ENCODE data around the gene PRKAR1B. TPM values are rescaled to one million over a fixed set of nuclear protein-coding genes. Genes with fewer than 3 reads are reported as not detected.
"Not testable (repeated sequence)": the region's sequence is repeated elsewhere in the genome, so short reads cannot be mapped to it uniquely, and the experiment has no call there.

Gene PRKAR1B
- total RNA-seq, 1 experiment from 2014 or later, result 62.0 TPM

DNA sequence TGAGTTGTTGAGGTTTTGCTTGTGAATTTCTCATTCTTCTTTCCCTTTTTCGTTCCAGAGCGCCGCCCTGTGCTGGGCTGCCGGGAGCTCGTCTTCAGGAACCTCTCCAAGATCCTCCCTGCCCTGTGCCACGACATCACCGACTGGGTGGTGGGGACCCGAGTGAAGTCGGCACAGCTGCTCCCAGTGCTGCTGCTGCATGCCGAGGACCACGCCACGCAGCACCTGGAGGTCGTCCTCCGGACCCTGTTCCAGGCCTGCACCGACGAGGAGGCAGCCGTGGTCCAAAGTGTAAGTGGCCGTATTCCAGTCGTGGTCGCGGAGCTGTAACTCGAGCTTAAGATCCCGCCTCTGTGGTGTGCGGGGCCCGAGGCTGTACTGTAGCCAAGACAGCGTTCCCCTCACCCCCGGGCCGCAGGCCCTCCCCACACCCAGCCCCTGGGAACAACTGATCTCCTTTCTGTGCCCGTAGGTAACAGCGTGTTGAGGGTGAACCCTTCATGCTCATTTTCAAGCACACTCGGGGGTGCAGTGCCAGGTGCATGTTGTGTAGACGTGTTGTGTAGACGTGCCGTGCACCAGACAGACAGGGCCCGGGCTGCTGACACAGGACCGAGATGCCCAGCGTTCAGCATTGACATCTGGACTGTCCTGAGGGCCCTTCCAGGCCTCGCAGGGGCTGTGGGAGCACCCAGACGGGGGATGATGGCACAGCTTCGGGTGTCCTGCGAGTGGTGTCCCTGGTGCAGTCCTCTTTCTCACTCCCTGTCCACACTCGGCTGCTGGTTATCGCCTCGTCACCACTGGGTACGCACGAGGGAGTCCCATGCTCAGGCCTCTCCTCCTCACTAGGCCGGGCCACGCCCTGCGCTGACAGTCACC is 27.7 kb upstream of the PRKAR1B start:
- Histone ChIP-seq H3K36me3 (ENCODE audit: control insufficient read depth, insufficient read depth, low read length) (peaks cover 16% of the 10 kb centered on the region), H3K27ac (ENCODE audit: low read length) (no peak overlapping the region), H3K4me1 (ENCODE audit: control insufficient read depth, insufficient read depth, low read length) (no peaks in the 10 kb centered on the region), H3K4me3 (ENCODE audit: low read depth in 2 of 2, low read length in 2 of 2) (no peak overlapping the region), H3K9me3 (ENCODE audit: control insufficient read depth, insufficient read depth, low read depth, low read length) (no peaks in the 10 kb centered on the region), H3K27me3 (ENCODE audit: control insufficient read depth, insufficient read depth, low read length) (no peaks in the 10 kb centered on the region)
- in situ Hi-C loops (cut with HindIII; ENCODE audit: low pct_unique_long_range_greater_than_20kb, low sequenced_read_pairs), result no loop called here
- BruUV-seq (replicated peaks), result no TSS peak
- ATAC-seq, result no peak; the same call in 1 of the 2 replicates
- CTCF ChIA-PET, result no interaction called here
- POLR2A ChIA-PET, result no interaction called here
- TF ChIP-seq TCF7L2 (IDR thresholded peaks at IDR 0.05; ENCODE audit: low read depth, low read length) (no peak), POLR2AphosphoS5 (IDR thresholded peaks at IDR 0.05; ENCODE audit: low read depth, low read length) (no peak), CTCF (IDR thresholded peaks at IDR 0.05) (no peak), SIN3A (IDR thresholded peaks at IDR 0.05; ENCODE audit: borderline replicate concordance, insufficient read depth, low read depth, low read length) (no peak)
- TF ChIP-seq, protein P1, sequence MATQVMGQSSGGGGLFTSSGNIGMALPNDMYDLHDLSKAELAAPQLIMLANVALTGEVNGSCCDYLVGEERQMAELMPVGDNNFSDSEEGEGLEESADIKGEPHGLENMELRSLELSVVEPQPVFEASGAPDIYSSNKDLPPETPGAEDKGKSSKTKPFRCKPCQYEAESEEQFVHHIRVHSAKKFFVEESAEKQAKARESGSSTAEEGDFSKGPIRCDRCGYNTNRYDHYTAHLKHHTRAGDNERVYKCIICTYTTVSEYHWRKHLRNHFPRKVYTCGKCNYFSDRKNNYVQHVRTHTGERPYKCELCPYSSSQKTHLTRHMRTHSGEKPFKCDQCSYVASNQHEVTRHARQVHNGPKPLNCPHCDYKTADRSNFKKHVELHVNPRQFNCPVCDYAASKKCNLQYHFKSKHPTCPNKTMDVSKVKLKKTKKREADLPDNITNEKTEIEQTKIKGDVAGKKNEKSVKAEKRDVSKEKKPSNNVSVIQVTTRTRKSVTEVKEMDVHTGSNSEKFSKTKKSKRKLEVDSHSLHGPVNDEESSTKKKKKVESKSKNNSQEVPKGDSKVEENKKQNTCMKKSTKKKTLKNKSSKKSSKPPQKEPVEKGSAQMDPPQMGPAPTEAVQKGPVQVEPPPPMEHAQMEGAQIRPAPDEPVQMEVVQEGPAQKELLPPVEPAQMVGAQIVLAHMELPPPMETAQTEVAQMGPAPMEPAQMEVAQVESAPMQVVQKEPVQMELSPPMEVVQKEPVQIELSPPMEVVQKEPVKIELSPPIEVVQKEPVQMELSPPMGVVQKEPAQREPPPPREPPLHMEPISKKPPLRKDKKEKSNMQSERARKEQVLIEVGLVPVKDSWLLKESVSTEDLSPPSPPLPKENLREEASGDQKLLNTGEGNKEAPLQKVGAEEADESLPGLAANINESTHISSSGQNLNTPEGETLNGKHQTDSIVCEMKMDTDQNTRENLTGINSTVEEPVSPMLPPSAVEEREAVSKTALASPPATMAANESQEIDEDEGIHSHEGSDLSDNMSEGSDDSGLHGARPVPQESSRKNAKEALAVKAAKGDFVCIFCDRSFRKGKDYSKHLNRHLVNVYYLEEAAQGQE (IDR thresholded peaks at IDR 0.05; ENCODE audit: insufficient read depth in 1 of 2, low read depth in 2 of 2, low read length in 1 of 2), result no peak
- no peak for DNase-seq (ENCODE audit: low read depth, low spot score)
- intact Hi-C loops (cut with micrococcal nuclease; ENCODE audit: unreplicated experiment), result no loop called here

GRCh38 chr7:753190-753589 is 26.1 kb upstream of the PRKAR1B start:
- no peak for TF ChIP-seq SIN3A (IDR thresholded peaks at IDR 0.05; ENCODE audit: borderline replicate concordance, insufficient read depth, low read depth, low read length)
- no peak for TF ChIP-seq TCF7L2 (IDR thresholded peaks at IDR 0.05; ENCODE audit: low read depth, low read length)
- no peak for TF ChIP-seq POLR2AphosphoS5 (IDR thresholded peaks at IDR 0.05; ENCODE audit: low read depth, low read length)
- TF ChIP-seq CTCF (IDR thresholded peaks at IDR 0.05), result no peak
- TF ChIP-seq, protein P1 (IDR thresholded peaks at IDR 0.05; ENCODE audit: insufficient read depth in 1 of 2, low read depth in 2 of 2, low read length in 1 of 2), result no peak
- CTCF ChIA-PET, result no interaction called here
- H3K4me3 ChIP-seq (ENCODE audit: low read depth in 2 of 2, low read length in 2 of 2), result no peak overlapping the region
- no peaks in the 10 kb centered on the region for H3K9me3 ChIP-seq (ENCODE audit: control insufficient read depth, insufficient read depth, low read depth, low read length)
- H3K4me1 ChIP-seq (ENCODE audit: control insufficient read depth, insufficient read depth, low read length), result no peaks in the 10 kb centered on the region
- no peak for DNase-seq (ENCODE audit: low read depth, low spot score)
- no peak overlapping the region for H3K27ac ChIP-seq (ENCODE audit: low read length)
- H3K36me3 ChIP-seq (ENCODE audit: control insufficient read depth, insufficient read depth, low read length), result peaks cover 14% of the 10 kb centered on the region
- ATAC-seq, result no peak
- intact Hi-C loops (cut with micrococcal nuclease; ENCODE audit: unreplicated experiment) (no loop called here), in situ Hi-C loops (cut with HindIII; ENCODE audit: low pct_unique_long_range_greater_than_20kb, low sequenced_read_pairs) (no loop called here)
- H3K27me3 ChIP-seq (ENCODE audit: control insufficient read depth, insufficient read depth, low read length), result no peaks in the 10 kb centered on the region
- no TSS peak for BruUV-seq (replicated peaks)
- POLR2A ChIA-PET, result no interaction called here

- ATAC-seq; H3K27ac ChIP-seq (ENCODE audit: low read length); in situ Hi-C loops (cut with HindIII; ENCODE audit: low pct_unique_long_range_greater_than_20kb, low sequenced_read_pairs); DNase-seq (ENCODE audit: low read depth, low spot score); H3K36me3 ChIP-seq (ENCODE audit: control insufficient read depth, insufficient read depth, low read length); H3K4me3 ChIP-seq (ENCODE audit: low read depth in 2 of 2, low read length in 2 of 2); H3K9me3 ChIP-seq (ENCODE audit: control insufficient read depth, insufficient read depth, low read depth, low read length); intact Hi-C loops (cut with micrococcal nuclease; ENCODE audit: unreplicated experiment); POLR2A ChIA-PET; CTCF ChIA-PET; BruUV-seq (replicated peaks); H3K27me3 ChIP-seq (ENCODE audit: control insufficient read depth, insufficient read depth, low read length); H3K4me1 ChIP-seq (ENCODE audit: control insufficient read depth, insufficient read depth, low read length): not testable (repeated sequence)
Observed at GRCh38 chr7:752256-752655, 25.2 kb upstream of the PRKAR1B start.
